Keratinocyte (primary cell): ENCODE data around the gene EFCAB6. TPM values are rescaled to one million over a fixed set of nuclear protein-coding genes. Genes with fewer than 3 reads are reported as not detected.

Source experiments
- DNase-seq: peaks from one replicate; pipeline ENCODE4 v3.0.0-alpha.2; 2011; ENCODE audit warnings: low read depth, missing footprints, low spot score
- FAIRE-seq: peaks from 2 replicates; lab custom pipeline; 2011; peaks lifted over from hg19 to GRCh38; lab: Jason Lieb, UNC
- H2AFZ ChIP-seq: 2 replicates; pipeline ENCODE4 v1.6.0; 2012; ENCODE audit warnings: low read length, control low read depth, inconsistent platforms; ENCODE audit not compliant: control insufficient read depth
- H3K27ac ChIP-seq: 2 replicates; pipeline ENCODE4 v1.5.1; 2011; ENCODE audit warnings: low read length; ENCODE audit not compliant: control insufficient read depth, insufficient read depth
- H3K27me3 ChIP-seq: 3 replicates; pipeline ENCODE4 v1.6.0; 2011; ENCODE audit warnings: low read length; ENCODE audit not compliant: control insufficient read depth, insufficient read depth; ENCODE audit errors: extremely low read depth
- H3K36me3 ChIP-seq, 2 experiments: 2 replicates in 1 of 2; 3 replicates in 1 of 2; pipeline ENCODE4 v1.5.1; 2011; ENCODE audit warnings: low read length in 2 of 2, mild to moderate bottlenecking in 1 of 2; ENCODE audit not compliant: control insufficient read depth in 2 of 2, insufficient read depth in 2 of 2; ENCODE audit errors: extremely low read depth in 1 of 2
- H3K4me1 ChIP-seq: 3 replicates; pipeline ENCODE4 v1.5.1; 2011; ENCODE audit warnings: low read length; ENCODE audit not compliant: control insufficient read depth, insufficient read depth; ENCODE audit errors: extremely low read depth
- H3K4me2 ChIP-seq: 3 replicates; pipeline ENCODE4 v1.6.0; 2011; ENCODE audit warnings: low read depth, low read length; ENCODE audit not compliant: control insufficient read depth, insufficient read depth; ENCODE audit errors: extremely low read depth
- H3K4me3 ChIP-seq, 3 experiments: fragments of 200-600 bp in 1 of 3; sonication (generic) in 1 of 3; 2 replicates in 2 of 3; 3 replicates in 1 of 3; pipeline ENCODE4 v1.5.1; 2011 to 2016; ENCODE audit warnings: low read length in 3 of 3, mild to moderate bottlenecking in 3 of 3, control low read depth in 2 of 3, inconsistent platforms in 1 of 3, low read depth in 1 of 3, mixed read lengths in 1 of 3, mixed run types in 1 of 3, moderate library complexity in 1 of 3; ENCODE audit not compliant: control insufficient read depth in 2 of 3, insufficient read depth in 2 of 3; ENCODE audit errors: extremely low read depth in 1 of 3
- H3K79me2 ChIP-seq: 2 replicates; pipeline ENCODE4 v1.6.0; 2012; ENCODE audit warnings: low read length; ENCODE audit not compliant: control insufficient read depth, insufficient read depth
- H3K9ac ChIP-seq: 3 replicates; pipeline ENCODE4 v1.6.0; 2011; ENCODE audit warnings: low read length; ENCODE audit not compliant: control insufficient read depth, insufficient read depth; ENCODE audit errors: extremely low read depth
- H3K9me1 ChIP-seq: 3 replicates; pipeline ENCODE4 v1.6.0; 2011; ENCODE audit warnings: low read length; ENCODE audit not compliant: control insufficient read depth, insufficient read depth; ENCODE audit errors: extremely low read depth
- H3K9me3 ChIP-seq: 2 replicates; pipeline ENCODE4 v1.5.1; 2012; ENCODE audit warnings: low read depth, low read length; ENCODE audit not compliant: control insufficient read depth
- H4K20me1 ChIP-seq: 3 replicates; pipeline ENCODE4 v1.6.0; 2011; ENCODE audit warnings: low read length; ENCODE audit not compliant: control insufficient read depth, insufficient read depth; ENCODE audit errors: extremely low read depth
- CTCF ChIP-seq, 3 experiments: IDR thresholded peaks in 1 of 3; conservative IDR thresholded peaks in 1 of 3; optimal IDR thresholded peaks in 1 of 3; 2 replicates in 2 of 3; 3 replicates in 1 of 3; pipeline versions ENCODE3 to v1.5.1; 2011; ENCODE audit warnings: low read length in 3 of 3, mild to moderate bottlenecking in 3 of 3, moderate library complexity in 2 of 3, control low read depth in 1 of 3, inconsistent platforms in 1 of 3; ENCODE audit not compliant: insufficient read depth in 2 of 3; ENCODE audit errors: extremely low read depth in 1 of 3
- EZH2 ChIP-seq: IDR thresholded peaks from one replicate; pipeline ENCODE4 v1.6.1; 2012; ENCODE audit warnings: inconsistent platforms, mild to moderate bottlenecking, low read length, moderate library complexity
- dilution Hi-C: fragments of 300-500 bp; cut with MboI; formaldehyde crosslinking; loops from one replicate; pipeline ENCODE4 v1.7.0; 2020; ENCODE audit warnings: low sequenced_read_pairs; ENCODE audit not compliant: extremely low pct_ligation_motif_present
- polyA plus RNA-seq, 5 experiments: library from polyadenylated mRNA; depleted of rRNA in 3 of 5; stranded (reverse) in 3 of 5; stranded (forward) in 1 of 5; unstranded in 1 of 5; fragments of >200 nt; gene quantifications; 1 replicate in 1 of 5; 2 replicates in 3 of 5; 3 replicates in 1 of 5; pipeline versions ENCODE4 v1.2.1 to v1.2.3, GENCODE V29; 2011 to 2012; ENCODE audit warnings: missing spikeins in 2 of 5, low read depth in 1 of 5, low replicate concordance in 1 of 5

Gene EFCAB6
- polyA plus RNA-seq, 1 donor (not counting 4 experiments of a cell fraction or from before 2014, with no cell fraction given) = 0.18 TPM

GRCh38 chr22:43707648-43708047, 104.5 kb downstream of the EFCAB6 start:
- Histone ChIP-seq H2AFZ (no peak overlapping the region), H3K4me3 (no peak overlapping the region), H3K4me2 (no peak overlapping the region), H3K27ac (no peak overlapping the region), H3K4me1 (no peaks in the 10 kb centered on the region), H3K79me2 (no peaks in the 10 kb centered on the region), H3K27me3 (no peaks in the 10 kb centered on the region), H3K9me3 (no peaks in the 10 kb centered on the region), H4K20me1 (no peaks in the 10 kb centered on the region), H3K9me1 (no peaks in the 10 kb centered on the region), H3K36me3 (no peaks in the 10 kb centered on the region), H3K9ac (no peak overlapping the region)
- dilution Hi-C loops = no loop called here
- TF ChIP-seq CTCF (optimal IDR thresholded peaks at IDR 0.05 in 1 of 3, IDR thresholded peaks at IDR 0.05 in 1 of 3, conservative IDR thresholded peaks at IDR 0.05 in 1 of 3; ENCODE audit: extremely low read depth in 1 of 3, insufficient read depth in 2 of 3, low read length in 3 of 3) = no peak
- TF ChIP-seq EZH2 = no peak
- FAIRE-seq = no peak
- DNase-seq = no peak

DNA sequence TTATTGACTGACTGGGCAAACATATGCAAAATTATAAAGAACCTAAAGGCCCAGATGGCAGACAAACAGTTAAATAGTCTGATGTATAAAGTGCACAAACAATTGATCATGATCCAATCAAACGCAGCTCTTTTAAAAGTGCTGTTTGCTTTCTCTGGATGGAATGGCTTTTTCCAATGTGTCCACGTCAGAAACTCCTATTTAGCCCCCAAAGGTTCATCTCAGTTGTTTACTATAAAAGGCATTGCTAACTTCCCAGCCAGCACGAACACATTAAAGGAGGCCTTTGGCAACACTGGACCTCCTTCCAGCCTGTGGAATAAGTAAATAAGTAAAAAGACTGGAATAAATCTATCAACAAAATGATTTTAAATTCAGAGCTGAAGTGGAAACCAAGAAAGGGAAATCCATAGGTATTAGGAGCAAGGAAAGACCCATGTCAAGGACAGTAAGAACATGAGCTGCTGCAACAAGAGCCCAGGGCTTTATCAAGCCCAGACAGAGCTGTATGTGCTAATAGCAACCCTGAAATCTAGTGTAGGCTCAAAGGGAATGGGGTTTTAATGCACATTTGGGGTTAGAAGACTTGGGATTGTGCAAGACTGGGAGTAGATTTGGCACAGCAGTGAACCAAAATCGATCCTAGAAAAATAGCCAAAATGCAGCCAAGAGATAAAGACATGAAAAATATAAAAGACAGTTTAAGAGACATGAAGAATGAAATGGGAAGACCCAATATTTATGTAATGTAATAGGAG, 105.4 kb downstream of the EFCAB6 start:
- H3K36me3 ChIP-seq = no peaks in the 10 kb centered on the region
- DNase-seq = no peak
- no peaks in the 10 kb centered on the region for H3K79me2 ChIP-seq
- TF ChIP-seq CTCF (optimal IDR thresholded peaks at IDR 0.05 in 1 of 3, IDR thresholded peaks at IDR 0.05 in 1 of 3, conservative IDR thresholded peaks at IDR 0.05 in 1 of 3; ENCODE audit: extremely low read depth in 1 of 3, insufficient read depth in 2 of 3, low read length in 3 of 3) (no peak), EZH2 (no peak)
- H3K9me1 ChIP-seq = no peaks in the 10 kb centered on the region
- no peaks in the 10 kb centered on the region for H3K9me3 ChIP-seq
- no peak overlapping the region for H3K4me2 ChIP-seq
- no peak overlapping the region for H3K4me3 ChIP-seq
- H3K27ac ChIP-seq = no peak overlapping the region
- H2AFZ ChIP-seq = no peak overlapping the region
- no peaks in the 10 kb centered on the region for H3K4me1 ChIP-seq
- H4K20me1 ChIP-seq = no peaks in the 10 kb centered on the region
- dilution Hi-C loops = no loop called here
- no peaks in the 10 kb centered on the region for H3K27me3 ChIP-seq
- H3K9ac ChIP-seq = no peak overlapping the region
- no peak for FAIRE-seq
